ENCODE measurements around the gene HYCC1.

HYCC1 gene

GRCh38 chr7:23021596-23021995 lies 7.7 kb upstream of the HYCC1 start:
- no peaks in the 10 kb centered on the region for H3K9me3 ChIP-seq (ENCODE audit: control insufficient read depth, low read length)
- no peak overlapping the region for H3K27ac ChIP-seq

GRCh38 chr7:23020742-23021401 lies 6.9 kb upstream of the HYCC1 start:
- no peaks in the 10 kb centered on the region for H3K27me3 ChIP-seq (ENCODE audit: control insufficient read depth, insufficient read depth, low read length)
- no peak overlapping the region for H3K9ac ChIP-seq
- no peaks in the 10 kb centered on the region for H3K9me3 ChIP-seq (ENCODE audit: control insufficient read depth, low read length)
- no peaks in the 10 kb centered on the region for H3K4me1 ChIP-seq
- no peak overlapping the region for H3K4me2 ChIP-seq (ENCODE audit: low read length)
- TF ChIP-seq, protein P1, sequence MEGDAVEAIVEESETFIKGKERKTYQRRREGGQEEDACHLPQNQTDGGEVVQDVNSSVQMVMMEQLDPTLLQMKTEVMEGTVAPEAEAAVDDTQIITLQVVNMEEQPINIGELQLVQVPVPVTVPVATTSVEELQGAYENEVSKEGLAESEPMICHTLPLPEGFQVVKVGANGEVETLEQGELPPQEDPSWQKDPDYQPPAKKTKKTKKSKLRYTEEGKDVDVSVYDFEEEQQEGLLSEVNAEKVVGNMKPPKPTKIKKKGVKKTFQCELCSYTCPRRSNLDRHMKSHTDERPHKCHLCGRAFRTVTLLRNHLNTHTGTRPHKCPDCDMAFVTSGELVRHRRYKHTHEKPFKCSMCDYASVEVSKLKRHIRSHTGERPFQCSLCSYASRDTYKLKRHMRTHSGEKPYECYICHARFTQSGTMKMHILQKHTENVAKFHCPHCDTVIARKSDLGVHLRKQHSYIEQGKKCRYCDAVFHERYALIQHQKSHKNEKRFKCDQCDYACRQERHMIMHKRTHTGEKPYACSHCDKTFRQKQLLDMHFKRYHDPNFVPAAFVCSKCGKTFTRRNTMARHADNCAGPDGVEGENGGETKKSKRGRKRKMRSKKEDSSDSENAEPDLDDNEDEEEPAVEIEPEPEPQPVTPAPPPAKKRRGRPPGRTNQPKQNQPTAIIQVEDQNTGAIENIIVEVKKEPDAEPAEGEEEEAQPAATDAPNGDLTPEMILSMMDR (IDR thresholded peaks at IDR 0.05): no peak
- H3K79me2 ChIP-seq: no peaks in the 10 kb centered on the region
- no peaks in the 10 kb centered on the region for H3K36me3 ChIP-seq (ENCODE audit: control insufficient read depth, insufficient read depth, low read length)
- H3K4me3 ChIP-seq (ENCODE audit: low read depth, low read length): no peak overlapping the region
- H3K27ac ChIP-seq: no peak overlapping the region
- no peak overlapping the region for H2AFZ ChIP-seq

More at GRCh38 chr7:23021596-23021995, 7.7 kb upstream of the HYCC1 start:
- Histone ChIP-seq H3K4me3 (ENCODE audit: low read depth, low read length) (no peak overlapping the region), H3K4me2 (ENCODE audit: low read length) (no peak overlapping the region), H3K36me3 (ENCODE audit: control insufficient read depth, insufficient read depth, low read length) (no peaks in the 10 kb centered on the region), H3K9ac (no peak overlapping the region), H3K79me2 (no peaks in the 10 kb centered on the region), H3K4me1 (no peaks in the 10 kb centered on the region), H3K27me3 (ENCODE audit: control insufficient read depth, insufficient read depth, low read length) (no peaks in the 10 kb centered on the region), H2AFZ (no peak overlapping the region)
- TF ChIP-seq, protein P1 (IDR thresholded peaks at IDR 0.05): no peak

- TF ChIP-seq, protein P1 (IDR thresholded peaks at IDR 0.05): no peak
- Histone ChIP-seq H3K4me1 (no peaks in the 10 kb centered on the region), H3K9me3 (ENCODE audit: control insufficient read depth, low read length) (no peaks in the 10 kb centered on the region)
Measured at GRCh38 chr7:23018750-23019149, 4.8 kb upstream of the HYCC1 start.

DNA sequence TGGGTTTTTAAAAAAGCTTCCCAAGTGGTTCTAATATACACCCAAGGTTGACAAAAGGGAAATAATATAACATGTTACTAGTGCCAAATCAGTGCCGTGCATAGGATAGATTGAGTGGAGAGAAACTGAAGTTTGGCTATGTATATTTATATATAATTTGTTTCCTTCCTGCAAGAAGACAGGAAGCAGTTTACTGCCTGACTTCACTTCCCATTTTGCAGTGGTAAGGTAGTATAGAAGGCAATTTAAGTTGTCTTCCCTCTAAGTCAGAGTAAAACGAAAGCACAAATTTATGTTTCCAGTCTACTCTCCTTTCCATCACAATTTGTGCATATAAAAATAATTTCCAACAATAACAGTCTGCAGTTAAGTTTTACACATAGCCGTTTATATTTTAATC lies 3.4 kb upstream of the HYCC1 start:
- H3K27ac ChIP-seq: no peak overlapping the region
- H3K79me2 ChIP-seq: no peaks in the 10 kb centered on the region
- H3K4me1 ChIP-seq: peaks cover 3% of the 10 kb centered on the region

More at GRCh38 chr7:23018750-23019149, 4.8 kb upstream of the HYCC1 start:
- H2AFZ ChIP-seq: no peak overlapping the region
- no peaks in the 10 kb centered on the region for H3K79me2 ChIP-seq
- H3K27ac ChIP-seq: no peak overlapping the region
- H3K9ac ChIP-seq: no peak overlapping the region
- no peaks in the 10 kb centered on the region for H3K27me3 ChIP-seq (ENCODE audit: control insufficient read depth, insufficient read depth, low read length)
- H3K4me2 ChIP-seq (ENCODE audit: low read length): no peak overlapping the region
- no peaks in the 10 kb centered on the region for H3K36me3 ChIP-seq (ENCODE audit: control insufficient read depth, insufficient read depth, low read length)
- no peak overlapping the region for H3K4me3 ChIP-seq (ENCODE audit: low read depth, low read length)

More for the DNA sequence above, 3.4 kb upstream of the HYCC1 start:
- Histone ChIP-seq H3K4me2 (ENCODE audit: low read length) (no peak overlapping the region), H3K4me3 (ENCODE audit: low read depth, low read length) (no peak overlapping the region), H3K27me3 (ENCODE audit: control insufficient read depth, insufficient read depth, low read length) (no peaks in the 10 kb centered on the region), H3K9ac (no peak overlapping the region), H3K36me3 (ENCODE audit: control insufficient read depth, insufficient read depth, low read length) (no peaks in the 10 kb centered on the region), H2AFZ (no peak overlapping the region), H3K9me3 (ENCODE audit: control insufficient read depth, low read length) (no peaks in the 10 kb centered on the region)
- TF ChIP-seq, protein P1 (IDR thresholded peaks at IDR 0.05): no peak
